NCI-H69 (cell line): ENCODE measurements around the gene CDH23.

Experiments
- DNase-seq: peaks from one replicate; lab custom pipeline; 2025; lab: John Stamatoyannopoulos, UW

The CDH23 gene

DNA sequence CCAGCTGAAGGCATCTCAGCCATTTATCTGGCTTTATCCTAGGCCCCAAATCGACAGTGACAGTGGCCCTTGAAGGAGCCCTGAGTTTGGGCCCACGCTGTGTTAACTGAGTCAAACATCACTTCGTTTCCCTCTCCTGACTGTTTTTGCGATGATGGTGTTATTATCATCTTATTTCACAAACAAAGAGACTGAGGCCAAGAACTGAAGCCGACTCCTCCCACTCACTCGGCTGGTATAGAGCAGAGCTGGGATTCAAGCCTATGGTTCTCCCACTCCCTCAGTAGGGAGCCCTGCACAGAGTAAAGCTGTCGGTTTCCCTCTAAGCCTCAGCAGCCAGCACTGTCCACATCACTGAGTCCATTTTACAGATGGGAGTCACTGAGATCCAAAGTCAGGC lies 141.0 kb downstream of the CDH23 start:
- DNase-seq, result no peak

DNA sequence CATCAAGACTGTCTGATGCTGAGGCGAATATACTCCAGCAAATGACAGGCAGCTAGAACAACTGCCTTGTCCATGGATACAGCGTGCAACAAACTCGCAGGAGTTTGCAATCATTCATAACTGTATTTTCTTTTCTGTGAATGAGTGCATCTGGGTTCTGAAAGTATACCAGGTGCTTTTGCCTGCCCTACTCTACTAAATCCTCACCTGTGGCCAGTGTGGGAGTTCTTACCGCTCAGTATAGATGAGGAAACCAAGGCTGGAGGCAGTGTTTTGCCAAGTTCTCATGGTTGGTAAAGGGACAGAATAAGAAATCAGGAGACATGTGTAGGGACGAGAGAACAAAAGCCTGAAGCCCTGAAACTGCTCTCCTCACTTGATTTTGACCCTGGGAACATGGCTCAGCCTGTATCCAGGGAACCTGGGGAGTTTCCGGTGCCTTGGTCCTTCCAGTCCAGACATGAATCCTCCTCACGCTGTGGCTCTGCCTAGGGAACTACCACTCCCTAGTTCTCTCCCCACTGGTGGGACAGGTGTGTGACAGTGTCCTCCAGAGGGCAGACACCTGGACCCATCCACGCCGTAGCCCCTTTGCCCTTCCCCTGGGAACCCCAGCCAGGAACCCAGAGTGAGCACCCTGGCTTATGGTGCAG lies 142.0 kb downstream of the CDH23 start:
- no peak for DNase-seq

DNA sequence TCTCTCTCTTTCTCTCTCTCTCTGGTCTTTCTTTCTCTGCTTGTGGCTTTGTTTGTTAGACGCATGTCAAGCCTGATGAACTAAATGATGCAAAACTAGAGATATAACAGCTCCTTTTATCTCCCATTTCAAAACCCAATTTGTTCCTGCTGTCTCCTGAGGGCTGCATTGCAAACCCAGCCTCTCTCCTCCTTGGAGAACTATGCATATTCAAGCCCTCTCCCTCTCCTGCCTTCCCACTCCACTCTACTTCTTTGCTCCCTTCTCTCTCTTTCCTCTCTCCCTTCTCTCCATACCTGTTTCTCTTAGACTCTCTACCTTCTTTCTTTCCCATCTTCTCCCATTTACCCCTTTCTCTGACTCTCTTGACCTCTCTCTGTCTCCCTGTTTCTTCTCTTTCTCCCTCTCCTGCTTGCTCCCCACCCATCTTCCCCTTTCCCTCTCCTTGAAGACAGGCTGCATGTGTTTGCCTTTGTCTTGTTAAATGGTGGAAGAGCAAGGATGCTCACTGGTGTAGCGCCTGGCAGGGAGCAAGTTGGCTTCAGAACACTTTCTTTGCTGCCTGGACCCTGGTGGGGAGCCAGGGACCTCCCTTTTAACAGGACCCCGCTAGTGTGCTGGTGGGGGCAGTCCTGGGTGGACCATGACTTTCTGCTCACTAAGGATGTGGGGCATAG lies 142.9 kb downstream of the CDH23 start:
- DNase-seq, result no peak

DNA sequence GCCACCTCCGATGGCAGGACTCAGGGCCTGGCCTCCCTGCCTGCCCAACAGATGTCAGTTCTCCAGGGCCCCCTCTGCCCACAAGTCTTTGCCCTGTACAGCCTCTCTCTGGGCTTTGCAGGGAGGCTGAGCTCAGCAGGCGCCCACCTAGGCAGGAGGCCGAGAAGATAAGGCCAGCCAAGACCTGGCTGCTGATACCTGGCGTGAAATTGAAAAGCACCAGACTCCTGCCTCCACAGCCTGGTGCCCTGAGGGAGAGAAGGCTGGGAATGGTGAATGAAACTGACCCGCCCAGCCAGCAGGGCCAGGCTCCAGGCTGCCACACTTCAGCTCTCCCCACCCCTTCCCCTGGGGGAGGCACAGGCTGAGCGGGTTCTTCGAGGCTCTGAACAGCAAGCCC lies 145.8 kb downstream of the CDH23 start:
- peak; percentile 80 for DNase-seq

DNA sequence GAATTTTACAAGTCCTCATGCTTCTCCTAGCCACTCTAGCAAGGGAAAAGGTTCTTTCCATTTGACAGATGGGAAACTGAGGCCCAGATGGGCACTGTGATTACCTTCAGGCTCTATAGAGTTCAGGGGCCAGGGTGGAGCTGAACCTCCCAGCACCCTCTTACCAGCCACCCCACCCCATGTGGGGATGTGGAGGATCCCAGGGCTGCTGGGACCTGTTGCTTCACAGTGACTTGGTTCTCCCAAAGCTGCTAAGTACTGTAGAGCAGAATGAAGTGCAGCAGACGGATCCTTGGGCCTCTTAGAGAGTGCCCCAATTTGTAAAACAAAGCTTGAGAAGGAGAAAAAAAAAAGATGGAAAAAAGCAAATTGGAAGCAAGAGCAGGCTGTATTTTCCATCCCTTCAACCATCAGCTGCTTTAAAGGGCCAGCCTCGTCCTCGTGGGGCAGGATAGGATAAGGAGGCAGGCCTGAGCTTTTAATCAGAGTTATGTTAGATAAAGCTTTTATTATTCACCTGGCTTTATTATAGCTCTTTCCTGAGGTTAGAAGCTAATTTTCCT lies 147.0 kb downstream of the CDH23 start:
- DNase-seq, result no peak

DNA sequence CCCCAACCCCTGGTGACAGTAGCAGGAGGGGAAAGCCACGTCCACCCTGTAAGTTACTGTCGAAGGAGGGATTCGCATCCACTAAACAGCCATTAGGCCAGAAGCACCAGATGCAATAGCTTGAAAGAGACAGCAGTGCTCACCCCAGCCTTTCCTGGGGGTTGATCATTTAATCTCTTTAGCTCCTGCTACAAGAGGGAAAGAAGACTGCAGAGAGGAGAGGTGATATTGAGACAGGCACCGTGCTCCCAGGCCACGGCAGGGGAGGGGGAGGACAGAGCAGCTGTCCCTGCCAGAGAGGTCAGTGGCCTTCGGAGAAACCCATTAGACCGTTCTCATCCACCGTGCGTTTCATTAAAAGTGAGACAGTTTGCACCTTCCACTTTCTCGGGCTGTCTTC lies 148.3 kb downstream of the CDH23 start:
- DNase-seq, result no peak

- no peak for DNase-seq
These were observed 149.5 kb downstream of the CDH23 start for GRCh38 chr10:71546220-71546619.

GRCh38 chr10:71547312-71547711 lies 150.6 kb downstream of the CDH23 start:
- DNase-seq, result no peak

GRCh38 chr10:71547876-71548846 lies 151.4 kb downstream of the CDH23 start:
- DNase-seq, result peak; percentile 16

GRCh38 chr10:71549766-71550533 lies 153.2 kb downstream of the CDH23 start:
- DNase-seq, result no peak

- no peak for DNase-seq
These were observed 153.9 kb downstream of the CDH23 start for GRCh38 chr10:71550628-71551027.

DNA sequence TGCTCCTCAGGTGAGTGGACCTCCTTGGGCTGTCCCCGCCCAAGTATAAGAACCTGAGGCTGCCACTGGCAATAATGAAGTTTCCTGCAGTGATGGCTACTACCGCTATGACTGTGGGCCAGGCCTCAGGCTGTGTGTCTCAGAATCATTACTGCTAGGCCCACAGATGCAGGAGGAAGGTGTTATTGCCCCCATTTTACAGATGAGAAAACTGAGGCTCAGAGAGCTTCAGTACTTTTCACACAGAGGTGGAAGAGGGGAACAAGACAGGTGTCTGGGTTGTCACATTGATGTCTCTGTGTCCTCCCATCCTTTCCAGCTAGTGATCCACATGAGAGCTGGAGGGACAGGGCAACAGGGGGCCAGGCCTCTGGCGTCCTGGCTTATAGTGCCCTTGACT lies 155.2 kb downstream of the CDH23 start:
- DNase-seq, result no peak

DNA sequence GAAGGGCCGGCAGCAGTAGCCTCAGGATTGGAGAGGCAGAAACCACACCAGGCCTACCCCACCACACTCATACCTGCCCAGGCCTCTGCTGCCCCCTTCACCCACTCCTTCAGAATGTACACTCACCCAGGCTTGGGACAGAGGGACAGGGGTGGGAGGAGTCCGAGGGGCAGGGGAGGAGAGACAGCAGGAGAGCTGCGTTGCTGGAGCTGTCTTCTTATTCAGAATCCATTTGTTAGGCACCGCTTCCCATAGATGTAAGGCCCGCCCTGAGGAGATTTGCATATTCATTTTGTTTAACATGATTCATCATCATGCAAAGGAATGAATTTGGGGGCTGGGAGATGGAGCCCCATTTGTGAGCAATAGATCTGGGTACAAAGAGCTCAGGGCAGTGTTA lies 156.7 kb downstream of the CDH23 start:
- no peak for DNase-seq

DNA sequence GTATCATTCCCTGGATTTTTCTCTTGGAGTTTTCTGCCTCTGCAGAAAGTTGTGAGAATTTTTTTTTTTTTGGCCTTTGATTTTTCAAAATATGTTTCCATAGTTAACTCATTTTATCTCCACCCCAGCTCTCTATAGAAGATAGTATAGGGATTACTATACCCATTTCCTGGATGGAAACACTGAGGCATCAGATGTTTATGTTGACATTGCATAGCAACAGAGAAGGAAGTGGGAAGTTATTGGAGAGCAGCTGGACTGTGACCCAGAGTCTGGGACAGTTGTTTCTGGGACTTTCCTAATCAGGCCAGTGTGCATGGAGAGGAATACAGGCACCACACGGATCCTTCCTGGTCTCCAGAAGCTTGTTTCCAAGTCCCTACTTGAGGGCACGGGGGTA lies 158.0 kb downstream of the CDH23 start:
- no peak for DNase-seq

- DNase-seq, result no peak
These were observed 158.5 kb downstream of the CDH23 start for GRCh38 chr10:71555087-71555723.

GRCh38 chr10:71555724-71556119 lies 159.0 kb downstream of the CDH23 start:
- DNase-seq, result no peak

- DNase-seq, result no peak
These were observed 162.3 kb downstream of the CDH23 start for GRCh38 chr10:71558991-71559390.

- peak; percentile 12 for DNase-seq
These were observed 164.4 kb downstream of the CDH23 start for GRCh38 chr10:71561003-71561574.

GRCh38 chr10:71562181-71562580 lies 165.5 kb downstream of the CDH23 start:
- DNase-seq, result no peak

DNA sequence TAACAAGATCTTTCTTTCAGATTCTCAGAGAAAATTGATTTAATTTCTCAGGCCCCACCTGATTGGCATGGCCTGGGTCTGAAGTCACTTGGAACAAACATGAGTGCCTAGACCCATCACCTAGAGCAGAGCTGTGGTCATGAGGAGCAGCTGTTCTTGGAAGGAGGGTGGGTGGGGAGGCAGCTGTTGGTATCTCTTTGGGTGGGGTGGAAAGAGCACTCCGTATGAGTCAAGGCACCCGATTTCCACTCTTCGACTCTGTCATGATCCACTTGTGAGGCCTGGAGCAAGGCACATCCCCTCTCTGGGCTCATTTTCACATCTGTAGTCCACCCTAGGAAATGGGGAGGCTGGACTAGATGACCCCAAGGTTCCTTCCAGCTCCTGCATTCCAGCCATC lies 166.2 kb downstream of the CDH23 start:
- DNase-seq, result no peak
